Ovary (tissue), 3 donors: Measurements from ENCODE around the gene SYNDIG1.

Experiments
- CTCF ChIP-seq, 3 donors: fragments of 450-650 bp in 2 of 3; fragments of 200-600 bp in 1 of 3; IDR thresholded peaks; one replicate each; pipeline versions ENCODE4 v1.5.1 to v1.8.0; 2016 to 2022; ENCODE audit warnings: antibody characterized with exemption in 3 of 3, mild to moderate bottlenecking in 1 of 3
- EP300 ChIP-seq: sonication (generic); formaldehyde crosslinking; IDR thresholded peaks from one replicate; pipeline ENCODE4 v1.6.1; 2017; ENCODE audit warnings: antibody characterized with exemption
- POLR2A ChIP-seq: fragments of 450-650 bp; IDR thresholded peaks from one replicate; pipeline ENCODE4 v1.6.1; 2017; ENCODE audit warnings: antibody characterized with exemption, mild to moderate bottlenecking, moderate library complexity
- donor health status: DM: no; HTN: no; CAD: no.

- TF ChIP-seq CTCF (IDR thresholded peaks at IDR 0.05) (no peak), POLR2A (no peak), EP300 (no peak)
Observed at GRCh38 chr20:24697411-24697810, 228.0 kb downstream of the SYNDIG1 start.
